Panc1 (cell line): ENCODE data around the gene RAPGEF1. TPM values are rescaled to one million over a fixed set of nuclear protein-coding genes. Genes with fewer than 3 reads are reported as not detected.

ENCODE experiments used
- ATAC-seq: fragments of 200-7000 bp; cut with Tn5 transposase; 2 replicates; pipeline ENCODE4 v1.9.1; 2020; ENCODE audit warnings: mild to moderate bottlenecking, moderate library complexity
- BruUV-seq: library from RNA; stranded (reverse); fragments of 400-500 nt; replicated peaks from 2 replicates; lab custom pipeline; 2021; lab: Mats Ljungman, UMichigan
- CTCF ChIA-PET: fragments of 300-600 bp; sonication (Branson Sonifier 250); formaldehyde crosslinking; loops from one replicate; lab custom pipeline; 2022; ENCODE audit warnings: antibody characterized with exemption; lab: Charles Lee
- POLR2A ChIA-PET: fragments of 300-600 bp; sonication (Branson Sonifier 250); formaldehyde crosslinking; loops from one replicate; lab custom pipeline; 2022; ENCODE audit warnings: antibody characterized with exemption; lab: Charles Lee
- DNase-seq: peaks from one replicate; pipeline ENCODE4 v3.0.0-alpha.2; 2010; ENCODE audit warnings: low read depth, low spot score
- H3K27ac ChIP-seq: 2 replicates; pipeline ENCODE4 v1.5.1; 2011; ENCODE audit warnings: mild to moderate bottlenecking, low read length, inconsistent platforms
- H3K27me3 ChIP-seq: fragments of 200-500 bp; sonication (Bioruptor generic); 2 replicates; pipeline ENCODE4 v1.6.0; 2014; ENCODE audit warnings: low read length, inconsistent platforms; ENCODE audit not compliant: control insufficient read depth, insufficient read depth
- H3K36me3 ChIP-seq: fragments of 200-500 bp; sonication (Bioruptor generic); 2 replicates; pipeline ENCODE4 v1.5.1; 2014; ENCODE audit warnings: inconsistent platforms, mild to moderate bottlenecking, low read length, moderate library complexity; ENCODE audit not compliant: control insufficient read depth, insufficient read depth
- H3K4me1 ChIP-seq: 2 replicates; pipeline ENCODE4 v1.5.1; 2011; ENCODE audit warnings: inconsistent platforms, mild to moderate bottlenecking, low read length, moderate library complexity; ENCODE audit not compliant: control insufficient read depth, insufficient read depth
- H3K4me3 ChIP-seq, 2 experiments: 2 replicates each; pipeline ENCODE4 v1.5.1; 2011 to 2012; ENCODE audit warnings: low read depth in 2 of 2, low read length in 2 of 2, mild to moderate bottlenecking in 2 of 2, inconsistent platforms in 1 of 2, moderate library complexity in 1 of 2
- H3K9me3 ChIP-seq: fragments of 200-500 bp; sonication (Bioruptor generic); 2 replicates; pipeline ENCODE4 v1.5.1; 2014; ENCODE audit warnings: low read depth, mild to moderate bottlenecking, inconsistent platforms, low read length, moderate library complexity; ENCODE audit not compliant: control insufficient read depth, insufficient read depth
- POLR2AphosphoS5 ChIP-seq: IDR thresholded peaks from 2 replicates; pipeline ENCODE4 v1.6.1; 2012; ENCODE audit warnings: mild to moderate bottlenecking, low read depth, low read length, moderate library complexity
- SIN3A ChIP-seq: IDR thresholded peaks from 2 replicates; pipeline ENCODE4 v1.6.1; 2012; ENCODE audit warnings: low read depth, mild to moderate bottlenecking, low read length, moderate library complexity, borderline replicate concordance; ENCODE audit not compliant: insufficient read depth
- TCF7L2 ChIP-seq: IDR thresholded peaks from 2 replicates; pipeline ENCODE4 v1.6.1; 2011; ENCODE audit warnings: mild to moderate bottlenecking, low read depth, low read length, inconsistent platforms
- in situ Hi-C: cut with HindIII; loops from 2 replicates; pipeline ENCODE4 v1.10.0; 2016; ENCODE audit warnings: low sequenced_read_pairs, low pct_unique_long_range_greater_than_20kb
- intact Hi-C: fragments of 100-400 bp; cut with micrococcal nuclease; formaldehyde crosslinking; loops from one replicate; pipeline ENCODE4 v1.10.0; 2022; ENCODE audit not compliant: unreplicated experiment
- total RNA-seq: library from RNA; stranded (reverse); gene quantifications from one replicate; pipeline ENCODE4 v1.2.1, GENCODE V29; 2021; ENCODE audit not compliant: unreplicated experiment
- TF ChIP-seq, protein P1 (sequence below): fragments of 450-650 bp; IDR thresholded peaks from 2 replicates; pipeline ENCODE4 v1.5.1; 2017; ENCODE audit warnings: mild to moderate bottlenecking
- TF ChIP-seq, protein P2 (sequence below), 2 experiments: IDR thresholded peaks; 2 replicates each; pipeline ENCODE4 v1.6.1; 2011 to 2012; ENCODE audit warnings: low read depth in 2 of 2, control low read depth in 1 of 2, low read length in 1 of 2, mild to moderate bottlenecking in 1 of 2, moderate library complexity in 1 of 2; ENCODE audit not compliant: insufficient read depth in 1 of 2

The RAPGEF1 gene
- total RNA-seq, 1 experiment from 2014 or later = 86.8 TPM

- Histone ChIP-seq H3K27me3 (no peaks in the 10 kb centered on the region), H3K27ac (no peak overlapping the region; the same call in 1 of the 2 replicates), H3K9me3 (no peaks in the 10 kb centered on the region), H3K4me1 (peaks cover 39% of the 10 kb centered on the region), H3K36me3 (no peaks in the 10 kb centered on the region), H3K4me3 (no peak overlapping the region)
- in situ Hi-C loops = no loop called here
- TF ChIP-seq, protein P1, sequence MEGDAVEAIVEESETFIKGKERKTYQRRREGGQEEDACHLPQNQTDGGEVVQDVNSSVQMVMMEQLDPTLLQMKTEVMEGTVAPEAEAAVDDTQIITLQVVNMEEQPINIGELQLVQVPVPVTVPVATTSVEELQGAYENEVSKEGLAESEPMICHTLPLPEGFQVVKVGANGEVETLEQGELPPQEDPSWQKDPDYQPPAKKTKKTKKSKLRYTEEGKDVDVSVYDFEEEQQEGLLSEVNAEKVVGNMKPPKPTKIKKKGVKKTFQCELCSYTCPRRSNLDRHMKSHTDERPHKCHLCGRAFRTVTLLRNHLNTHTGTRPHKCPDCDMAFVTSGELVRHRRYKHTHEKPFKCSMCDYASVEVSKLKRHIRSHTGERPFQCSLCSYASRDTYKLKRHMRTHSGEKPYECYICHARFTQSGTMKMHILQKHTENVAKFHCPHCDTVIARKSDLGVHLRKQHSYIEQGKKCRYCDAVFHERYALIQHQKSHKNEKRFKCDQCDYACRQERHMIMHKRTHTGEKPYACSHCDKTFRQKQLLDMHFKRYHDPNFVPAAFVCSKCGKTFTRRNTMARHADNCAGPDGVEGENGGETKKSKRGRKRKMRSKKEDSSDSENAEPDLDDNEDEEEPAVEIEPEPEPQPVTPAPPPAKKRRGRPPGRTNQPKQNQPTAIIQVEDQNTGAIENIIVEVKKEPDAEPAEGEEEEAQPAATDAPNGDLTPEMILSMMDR = no peak
- TF ChIP-seq TCF7L2 = no peak
- TF ChIP-seq, protein P2, sequence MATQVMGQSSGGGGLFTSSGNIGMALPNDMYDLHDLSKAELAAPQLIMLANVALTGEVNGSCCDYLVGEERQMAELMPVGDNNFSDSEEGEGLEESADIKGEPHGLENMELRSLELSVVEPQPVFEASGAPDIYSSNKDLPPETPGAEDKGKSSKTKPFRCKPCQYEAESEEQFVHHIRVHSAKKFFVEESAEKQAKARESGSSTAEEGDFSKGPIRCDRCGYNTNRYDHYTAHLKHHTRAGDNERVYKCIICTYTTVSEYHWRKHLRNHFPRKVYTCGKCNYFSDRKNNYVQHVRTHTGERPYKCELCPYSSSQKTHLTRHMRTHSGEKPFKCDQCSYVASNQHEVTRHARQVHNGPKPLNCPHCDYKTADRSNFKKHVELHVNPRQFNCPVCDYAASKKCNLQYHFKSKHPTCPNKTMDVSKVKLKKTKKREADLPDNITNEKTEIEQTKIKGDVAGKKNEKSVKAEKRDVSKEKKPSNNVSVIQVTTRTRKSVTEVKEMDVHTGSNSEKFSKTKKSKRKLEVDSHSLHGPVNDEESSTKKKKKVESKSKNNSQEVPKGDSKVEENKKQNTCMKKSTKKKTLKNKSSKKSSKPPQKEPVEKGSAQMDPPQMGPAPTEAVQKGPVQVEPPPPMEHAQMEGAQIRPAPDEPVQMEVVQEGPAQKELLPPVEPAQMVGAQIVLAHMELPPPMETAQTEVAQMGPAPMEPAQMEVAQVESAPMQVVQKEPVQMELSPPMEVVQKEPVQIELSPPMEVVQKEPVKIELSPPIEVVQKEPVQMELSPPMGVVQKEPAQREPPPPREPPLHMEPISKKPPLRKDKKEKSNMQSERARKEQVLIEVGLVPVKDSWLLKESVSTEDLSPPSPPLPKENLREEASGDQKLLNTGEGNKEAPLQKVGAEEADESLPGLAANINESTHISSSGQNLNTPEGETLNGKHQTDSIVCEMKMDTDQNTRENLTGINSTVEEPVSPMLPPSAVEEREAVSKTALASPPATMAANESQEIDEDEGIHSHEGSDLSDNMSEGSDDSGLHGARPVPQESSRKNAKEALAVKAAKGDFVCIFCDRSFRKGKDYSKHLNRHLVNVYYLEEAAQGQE (IDR thresholded peaks at IDR 0.05; ENCODE audit: insufficient read depth in 1 of 2, low read depth in 2 of 2, low read length in 1 of 2) = no peak
- no peak for TF ChIP-seq POLR2AphosphoS5
- no peak for TF ChIP-seq SIN3A
- ATAC-seq (no peak), DNase-seq (no peak)
- intact Hi-C loops = no loop called here
- BruUV-seq = no TSS peak
- CTCF ChIA-PET = no interaction called here
- POLR2A ChIA-PET = no interaction called here
Observed at GRCh38 chr9:131701789-131702337, 38.0 kb downstream of the RAPGEF1 start.

GRCh38 chr9:131701436-131701781 lies 38.5 kb downstream of the RAPGEF1 start:
- Histone ChIP-seq H3K27me3 (no peaks in the 10 kb centered on the region), H3K36me3 (no peaks in the 10 kb centered on the region), H3K4me3 (no peak overlapping the region), H3K27ac (no peak overlapping the region), H3K9me3 (no peaks in the 10 kb centered on the region), H3K4me1 (peaks cover 42% of the 10 kb centered on the region)
- in situ Hi-C loops (no loop called here), intact Hi-C loops (no loop called here)
- DNase-seq = no peak
- ChIA-PET POLR2A (interaction anchor here (0.6 kb wide), 1 partner anchor 70 kb away, joined by 4 read pairs; no protein-coding TSS in a partner anchor), CTCF (no interaction called here)
- TF ChIP-seq TCF7L2 (no peak), POLR2AphosphoS5 (no peak), SIN3A (no peak)
- TF ChIP-seq, protein P1 = no peak
- TF ChIP-seq, protein P2 (IDR thresholded peaks at IDR 0.05; ENCODE audit: insufficient read depth in 1 of 2, low read depth in 2 of 2, low read length in 1 of 2) = no peak
- BruUV-seq = no TSS peak
- no peak for ATAC-seq
